GM10847 (cell line): Measurements from ENCODE around the gene PRDM15.

ENCODE experiments used
- POLR2A ChIP-seq: IDR thresholded peaks from 2 replicates; pipeline ENCODE4 v1.6.1; 2011; ENCODE audit not compliant: insufficient read length; ENCODE audit errors: extremely low read depth

The PRDM15 gene

GRCh38 chr21:41884501-41885030 is 5.4 kb upstream of the PRDM15 start:
- TF ChIP-seq POLR2A = no peak

GRCh38 chr21:41883582-41883981 is 4.4 kb upstream of the PRDM15 start:
- no peak for TF ChIP-seq POLR2A

- TF ChIP-seq POLR2A = no peak
Observed at GRCh38 chr21:41881051-41881450, 1.9 kb upstream of the PRDM15 start.

- no peak for TF ChIP-seq POLR2A
Observed at GRCh38 chr21:41880153-41880552, 1.0 kb upstream of the PRDM15 start.

- peak; percentile 26 for TF ChIP-seq POLR2A
Observed at GRCh38 chr21:41878831-41879189, 334 bp downstream of the PRDM15 start.

GRCh38 chr21:41877901-41878830 is 978 bp downstream of the PRDM15 start:
- no peak for TF ChIP-seq POLR2A

- TF ChIP-seq POLR2A = no peak
Observed at GRCh38 chr21:41876928-41877652, 2.1 kb downstream of the PRDM15 start.

GRCh38 chr21:41876396-41876795 is 2.7 kb downstream of the PRDM15 start:
- no peak for TF ChIP-seq POLR2A

- no peak for TF ChIP-seq POLR2A
Observed at GRCh38 chr21:41875086-41875485, 4.1 kb downstream of the PRDM15 start.

GRCh38 chr21:41874611-41875010 is 4.5 kb downstream of the PRDM15 start:
- no peak for TF ChIP-seq POLR2A

GRCh38 chr21:41873426-41873825 is 5.7 kb downstream of the PRDM15 start:
- TF ChIP-seq POLR2A = no peak

- no peak for TF ChIP-seq POLR2A
Observed at GRCh38 chr21:41873005-41873404, 6.1 kb downstream of the PRDM15 start.

GRCh38 chr21:41871293-41872030 is 7.7 kb downstream of the PRDM15 start:
- TF ChIP-seq POLR2A = no peak

GRCh38 chr21:41869771-41870170 is 9.4 kb downstream of the PRDM15 start:
- no peak for TF ChIP-seq POLR2A

- no peak for TF ChIP-seq POLR2A
Observed at GRCh38 chr21:41868062-41868710, 11.0 kb downstream of the PRDM15 start.
